GM12872 (cell line): ENCODE data around the gene LASP1NB.
A peak's percentile ranks its signal among the peaks of the same experiment; 100 is the strongest.

Experiments
- CTCF ChIP-seq: IDR thresholded peaks from 3 replicates; pipeline ENCODE4 v1.5.1; 2011; ENCODE audit warnings: low read depth, mild to moderate bottlenecking, low read length, moderate library complexity; ENCODE audit not compliant: insufficient read depth

LASP1NB gene

GRCh38 chr17:38961413-38961812, 36.0 kb downstream of the LASP1NB start:
- TF ChIP-seq CTCF, result no peak

- no peak for TF ChIP-seq CTCF
These were observed 41.9 kb downstream of the LASP1NB start, which contains the start of gene FBXO47 for GRCh38 chr17:38967290-38967738. TSS of gene FBXO47 (minus strand) at chr17:38967403. CDS start at chr17:38963025, 4,378 bp downstream.

GRCh38 chr17:38969281-38969680, 43.9 kb downstream of the LASP1NB start:
- no peak for TF ChIP-seq CTCF

- TF ChIP-seq CTCF, result no peak
These were observed 44.7 kb downstream of the LASP1NB start for GRCh38 chr17:38970128-38970527.

- TF ChIP-seq CTCF, result 0 out of 3 replicates have a peak, but pooled peaks have one; percentile 9
These were observed 45.4 kb downstream of the LASP1NB start for GRCh38 chr17:38970804-38971203.

DNA sequence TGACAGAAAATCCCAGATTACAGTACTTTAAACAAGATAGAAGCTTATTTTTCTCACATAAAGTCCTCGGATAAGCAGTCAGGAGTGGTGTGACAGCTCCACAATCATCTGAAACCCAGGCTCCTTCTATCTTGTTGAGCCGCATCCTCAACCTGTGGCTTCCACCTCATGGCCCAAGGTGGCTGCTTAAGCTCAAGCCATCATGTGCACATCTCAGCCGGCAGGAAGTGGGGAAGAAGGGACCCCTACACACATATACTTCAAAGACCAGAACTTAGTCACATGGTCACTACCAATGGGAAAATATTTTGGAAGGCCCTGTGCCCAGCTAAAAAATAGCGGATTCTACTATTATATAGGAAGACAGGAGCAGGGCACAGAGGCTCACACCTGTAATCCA, 52.8 kb downstream of the LASP1NB start:
- no peak for TF ChIP-seq CTCF
